ENCODE data around the gene NEUROD2.
A peak's percentile ranks its signal among the peaks of the same experiment; 100 is the strongest.

Gene NEUROD2

GRCh38 chr17:39618246-39618913 lies 10.7 kb upstream of the NEUROD2 start:
- no peak for DNase-seq

DNA sequence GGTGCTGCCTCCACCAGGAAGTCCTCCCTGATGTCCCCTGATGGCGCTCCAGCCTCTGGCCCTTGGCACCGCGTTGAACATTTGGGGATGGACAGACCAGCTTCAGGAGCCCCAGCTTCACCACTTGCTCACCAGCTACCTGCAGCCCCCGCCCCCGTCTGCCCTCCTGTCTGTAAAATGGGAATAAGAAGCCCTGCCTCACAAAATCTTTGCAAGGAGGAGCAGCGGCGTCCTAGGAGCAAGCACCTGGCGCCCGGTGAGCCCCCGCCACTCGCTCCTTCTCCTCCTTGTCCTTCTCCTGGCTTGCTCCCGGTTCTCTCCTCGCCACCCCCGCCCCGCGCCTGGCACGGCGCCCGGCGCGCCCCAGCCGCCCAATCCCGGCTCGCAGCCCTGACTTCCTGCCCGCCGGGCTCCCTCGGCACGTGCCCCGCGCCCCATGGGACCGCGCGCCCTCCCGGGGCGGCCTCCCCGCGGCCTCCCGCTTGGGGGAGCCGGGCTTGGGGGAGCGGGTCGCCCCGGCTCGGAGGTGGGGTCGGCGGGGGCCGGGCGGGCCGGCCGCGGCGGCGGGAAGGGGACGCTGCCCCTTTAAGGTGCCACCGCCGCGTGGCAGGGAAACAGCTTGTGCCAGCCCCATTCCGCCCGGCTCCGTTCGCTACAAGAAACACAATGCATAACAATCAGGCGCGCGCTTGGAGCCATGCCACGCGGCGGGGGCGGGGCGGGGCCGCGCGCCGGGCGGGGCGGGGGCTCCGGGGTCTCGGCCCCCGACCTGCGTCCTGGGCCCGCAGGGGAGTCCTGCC lies 9.9 kb upstream of the NEUROD2 start:
- DNase-seq: peak in 1 of 2 donors; percentile 41

- no peak for DNase-seq
Observed at GRCh38 chr17:39617100-39617445, 9.4 kb upstream of the NEUROD2 start.

DNA sequence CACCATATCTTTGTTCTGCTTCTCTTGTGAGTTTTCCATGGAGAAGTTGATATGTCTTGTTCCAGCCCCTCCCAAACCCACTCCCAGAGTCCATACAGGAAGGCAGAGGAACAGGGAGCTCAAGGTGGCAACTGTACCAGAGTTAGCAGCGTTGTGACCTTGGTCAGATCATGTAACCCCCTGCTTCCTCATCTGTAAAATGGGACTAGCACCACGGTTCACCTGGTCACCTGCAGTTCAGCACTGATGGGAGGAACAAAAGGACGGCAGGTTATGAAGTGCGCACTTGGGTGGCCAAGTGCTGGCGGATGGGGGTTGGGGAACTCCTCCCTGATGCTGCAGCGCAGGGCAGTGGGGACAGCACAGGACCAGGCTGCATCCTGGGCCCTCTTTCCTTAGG lies 7.7 kb upstream of the NEUROD2 start:
- no peak for DNase-seq

GRCh38 chr17:39614545-39615157 lies 6.9 kb upstream of the NEUROD2 start:
- no peak for DNase-seq

DNA sequence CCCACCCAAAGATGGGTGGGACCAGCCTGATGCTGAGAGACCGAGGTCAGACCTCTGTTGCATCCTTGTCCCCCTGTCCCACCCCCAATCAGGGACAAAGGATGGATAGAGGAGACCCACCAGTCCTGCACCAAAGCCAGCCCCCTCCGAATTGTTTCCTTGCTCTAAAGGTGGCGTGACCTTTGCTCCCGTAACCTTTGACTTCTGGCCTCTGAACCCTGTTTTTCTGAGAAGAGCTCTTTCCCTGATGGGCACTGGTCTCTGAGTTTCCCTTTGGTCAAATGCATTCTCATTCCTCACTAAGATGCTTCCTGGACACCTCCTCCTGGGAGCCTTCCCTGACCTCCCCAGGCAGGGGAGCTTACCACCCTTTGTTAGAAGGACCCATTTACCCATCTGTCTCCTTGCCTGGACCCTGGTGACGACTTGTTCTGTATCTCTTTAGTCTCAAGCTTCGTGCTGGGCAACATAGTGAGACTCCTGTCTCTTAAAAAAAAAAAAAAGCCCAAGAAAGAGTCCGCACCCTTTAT lies 5.3 kb upstream of the NEUROD2 start:
- DNase-seq: no peak

- DNase-seq: no peak
Observed at GRCh38 chr17:39612291-39612894, 4.7 kb upstream of the NEUROD2 start.

- no peak for DNase-seq
Observed at GRCh38 chr17:39611401-39612112, 3.8 kb upstream of the NEUROD2 start.

- no peak for DNase-seq
Observed at GRCh38 chr17:39609416-39610025, 1.8 kb upstream of the NEUROD2 start.

DNA sequence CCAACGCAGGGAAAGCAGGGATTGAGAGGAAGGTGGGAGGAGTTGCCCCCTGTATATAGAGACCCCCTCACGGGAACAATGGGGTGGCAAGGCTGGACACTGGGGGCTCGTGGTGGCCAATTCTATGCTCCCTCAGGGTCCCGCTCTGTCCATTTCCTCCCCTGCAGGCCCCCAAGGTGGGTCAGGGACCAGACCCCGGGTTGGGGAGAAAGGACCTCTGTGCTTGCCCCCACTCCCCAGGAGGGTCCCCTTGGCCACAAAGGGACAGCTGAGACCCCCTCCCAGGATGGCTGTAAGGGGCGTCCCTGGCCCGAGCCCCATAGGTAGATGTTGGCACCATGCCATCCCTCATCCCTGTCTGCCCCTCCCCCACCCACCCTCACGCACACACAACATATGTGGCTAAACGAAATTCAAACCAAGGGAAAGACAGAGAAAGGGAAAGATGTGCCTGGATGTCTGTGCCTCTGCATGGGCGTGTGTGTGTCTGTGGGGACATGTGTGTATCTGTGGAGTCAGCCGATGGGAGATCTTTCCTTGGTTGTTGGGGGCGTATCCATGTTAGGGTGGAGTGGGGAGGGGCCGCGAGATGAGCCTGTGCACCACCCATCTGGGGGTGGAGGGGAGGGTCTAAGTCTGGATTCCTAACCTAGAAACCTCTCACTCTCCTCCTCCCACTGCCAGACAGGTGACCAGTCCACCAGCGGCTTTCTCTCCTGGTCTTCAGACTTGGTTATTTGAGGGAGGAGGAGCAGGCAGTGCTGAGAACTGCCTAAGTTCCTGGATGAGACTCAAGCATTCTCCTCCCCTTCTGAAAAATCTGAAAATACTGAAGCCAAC lies 642 bp upstream of the NEUROD2 start:
- no peak for DNase-seq

- DNase-seq: no peak
Observed at GRCh38 chr17:39607057-39607850, 466 bp downstream of the NEUROD2 start.

GRCh38 chr17:39606434-39607056 lies 1.2 kb downstream of the NEUROD2 start:
- DNase-seq: no peak

DNA sequence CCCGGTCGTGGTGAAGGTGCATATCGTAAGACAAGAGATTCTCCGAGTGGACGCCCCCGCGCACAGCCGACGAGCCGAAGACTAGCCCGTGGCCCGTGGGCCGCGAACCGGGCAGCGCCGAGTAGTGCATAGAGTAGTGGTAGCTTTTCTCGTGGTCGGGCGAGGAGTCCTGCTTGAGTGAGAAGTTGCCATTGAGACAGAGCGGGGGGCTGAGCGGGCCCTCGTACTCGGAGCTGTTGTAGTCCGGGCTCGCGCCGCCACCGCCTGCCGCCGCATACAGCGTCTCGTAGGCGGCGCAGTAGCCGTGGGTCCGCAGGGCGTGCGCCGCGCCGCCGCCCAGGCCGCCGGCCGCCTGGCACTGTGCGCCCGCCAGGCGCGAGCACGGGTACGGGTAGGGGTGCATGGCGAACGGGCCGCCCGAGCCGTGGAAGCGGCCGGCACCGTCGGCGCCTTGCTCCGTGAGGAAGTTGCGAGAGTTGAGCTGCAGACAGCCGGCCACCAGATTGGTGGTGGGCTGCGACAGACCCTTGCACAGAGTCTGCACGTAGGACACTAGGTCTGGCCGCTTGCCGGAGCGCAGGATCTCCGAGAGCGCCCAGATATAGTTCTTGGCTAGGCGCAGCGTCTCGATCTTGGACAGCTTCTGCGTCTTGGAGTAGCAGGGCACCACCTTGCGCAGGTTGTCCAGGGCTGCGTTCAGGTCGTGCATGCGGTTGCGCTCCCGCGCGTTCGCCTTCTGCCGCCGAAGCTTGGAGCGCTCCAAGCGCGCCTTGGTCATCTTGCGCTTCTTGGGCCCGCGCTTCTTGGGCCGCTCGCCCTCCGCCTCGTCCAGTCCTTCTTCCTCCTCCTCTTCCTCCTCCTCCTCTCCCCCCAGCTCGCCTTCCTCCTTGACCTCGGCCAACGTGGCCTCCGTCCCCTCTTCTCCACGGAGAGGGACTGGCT lies 2.0 kb downstream of the NEUROD2 start:
- no peak for DNase-seq

- no peak for DNase-seq
Observed at GRCh38 chr17:39604911-39605491, 2.7 kb downstream of the NEUROD2 start.

- no peak for DNase-seq
Observed at GRCh38 chr17:39603304-39604016, 4.3 kb downstream of the NEUROD2 start.

- DNase-seq: no peak
Observed at GRCh38 chr17:39602533-39603303, 5.0 kb downstream of the NEUROD2 start.

Data from stimulated activated CD4-positive, alpha-beta T cell treated with anti-CD3 and anti-CD28 coated beads, Interleukin-2, amount 100 ng/mL, for 48 hours (primary cell).